ENCODE data around the gene FRMD4A. TPM values are rescaled to one million over a fixed set of nuclear protein-coding genes. Genes with fewer than 3 reads are reported as not detected.

Gene FRMD4A
- total and polyA plus RNA-seq, 12 donors, result 9.1 to 29.6 (median 14.6) TPM

- Histone ChIP-seq H3K36me3 (replicated peaks in 1 of 2) (peaks cover 0 to 10% of the 10 kb centered on the region in 2 donors), H3K27me3 (no peaks in the 10 kb centered on the region), H3K4me1 (replicated peaks in 1 of 2) (no peaks in the 10 kb centered on the region), H3K9me3 (replicated peaks in 1 of 3) (no peaks in the 10 kb centered on the region), H3K27ac (no peak overlapping the region), H3K4me3 (no peak overlapping the region)
- DNase-seq, result no peak
- no peak for TF ChIP-seq POLR2A (IDR thresholded peaks at IDR 0.05)
- no peak for TF ChIP-seq CTCF (IDR thresholded peaks at IDR 0.05)
- intact Hi-C loops (cut with DNase I), result no loop called here
These were observed 700.5 kb downstream of the FRMD4A start for GRCh38 chr10:13630231-13630630.

- WGBS, 4 donors, result 84 to 95% (median 86%) methylated on average over 2 of the region's 2 CpGs
- TF ChIP-seq POLR2A (IDR thresholded peaks at IDR 0.05), result no peak
- TF ChIP-seq CTCF (IDR thresholded peaks at IDR 0.05), result no peak
- intact Hi-C loops (cut with DNase I), result no loop called here
- Histone ChIP-seq H3K4me3 (no peak overlapping the region), H3K27ac (no peak overlapping the region), H3K27me3 (no peaks in the 10 kb centered on the region), H3K36me3 (replicated peaks in 1 of 2) (peaks cover 0 to 10% of the 10 kb centered on the region in 2 donors), H3K9me3 (replicated peaks in 1 of 3) (no peaks in the 10 kb centered on the region), H3K4me1 (replicated peaks in 1 of 2) (no peaks in the 10 kb centered on the region)
- no peak for DNase-seq
These were observed 701.6 kb downstream of the FRMD4A start for GRCh38 chr10:13629116-13629515.

- H3K27ac ChIP-seq, result no peak overlapping the region
These were observed 702.1 kb downstream of the FRMD4A start for GRCh38 chr10:13628661-13629060.

GRCh38 chr10:13627459-13628310 lies 703.0 kb downstream of the FRMD4A start:
- intact Hi-C loops (cut with DNase I), result no loop called here
- TF ChIP-seq POLR2A (IDR thresholded peaks at IDR 0.05), result no peak
- TF ChIP-seq CTCF (IDR thresholded peaks at IDR 0.05), result no peak
- peaks cover 0 to 10% of the 10 kb centered on the region in 2 donors for H3K36me3 ChIP-seq (replicated peaks in 1 of 2)
- no peaks in the 10 kb centered on the region for H3K27me3 ChIP-seq
- H3K27ac ChIP-seq, result no peak overlapping the region
- 94 to 98% (median 96%) methylated on average over 7 of the region's 7 CpGs for WGBS, 4 donors
- H3K9me3 ChIP-seq (replicated peaks in 1 of 3), result no peaks in the 10 kb centered on the region
- no peak for DNase-seq
- H3K4me3 ChIP-seq, result no peak overlapping the region
- H3K4me1 ChIP-seq (replicated peaks in 1 of 2), result no peaks in the 10 kb centered on the region

More at GRCh38 chr10:13628661-13629060, 702.1 kb downstream of the FRMD4A start:
- TF ChIP-seq POLR2A (IDR thresholded peaks at IDR 0.05) (no peak), CTCF (IDR thresholded peaks at IDR 0.05) (no peak)
- Histone ChIP-seq H3K9me3 (replicated peaks in 1 of 3) (no peaks in the 10 kb centered on the region), H3K4me1 (replicated peaks in 1 of 2) (no peaks in the 10 kb centered on the region), H3K36me3 (replicated peaks in 1 of 2) (peaks cover 0 to 10% of the 10 kb centered on the region in 2 donors), H3K4me3 (no peak overlapping the region), H3K27me3 (no peaks in the 10 kb centered on the region)
- no peak for DNase-seq
- intact Hi-C loops (cut with DNase I), result no loop called here
- 75 to 84% (median 81%) methylated on average over 7 of the region's 7 CpGs for WGBS, 4 donors
